Endothelial cell (in vitro differentiated cells): ENCODE measurements around the gene IL1RAP. TPM values are rescaled to one million over a fixed set of nuclear protein-coding genes. Genes with fewer than 3 reads are reported as not detected.

Experiments
- DNase-seq: peaks from one replicate; pipeline ENCODE4 v3.0.0; 2021; ENCODE audit warnings: low spot score
- H3K27ac Mint-ChIP-seq: one replicate; pipeline ENCODE4 v1.8.0; 2021; ENCODE audit warnings: mixed read lengths, inconsistent platforms; ENCODE audit not compliant: unreplicated experiment
- H3K27me3 Mint-ChIP-seq: one replicate; pipeline ENCODE4 v1.8.0; 2021; ENCODE audit warnings: mild to moderate bottlenecking, moderate library complexity, mixed read lengths, inconsistent platforms; ENCODE audit not compliant: unreplicated experiment
- H3K36me3 Mint-ChIP-seq: one replicate; pipeline ENCODE4 v1.8.0; 2021; ENCODE audit warnings: mild to moderate bottlenecking, low read depth, mixed read lengths, inconsistent platforms; ENCODE audit not compliant: unreplicated experiment
- H3K4me1 Mint-ChIP-seq: one replicate; pipeline ENCODE4 v1.8.0; 2021; ENCODE audit warnings: mild to moderate bottlenecking, mixed read lengths, inconsistent platforms; ENCODE audit not compliant: unreplicated experiment
- H3K4me3 Mint-ChIP-seq: one replicate; pipeline ENCODE4 v1.8.0; 2021; ENCODE audit warnings: mild to moderate bottlenecking, mixed read lengths, inconsistent platforms; ENCODE audit not compliant: unreplicated experiment
- H3K9me3 Mint-ChIP-seq: one replicate; pipeline ENCODE4 v1.8.0; 2021; ENCODE audit warnings: mixed read lengths, inconsistent platforms; ENCODE audit not compliant: unreplicated experiment
- CTCF ChIP-seq: fragments of 200-600 bp; sonication (generic); IDR thresholded peaks from one replicate; pipeline ENCODE4 v1.5.0; 2021; ENCODE audit warnings: antibody characterized with exemption; ENCODE audit not compliant: unreplicated experiment
- total RNA-seq: library from RNA; stranded (reverse); fragmentation: NEBNext Ultra II Directional; extraction: Animal tissue kit (Norgen Biotek cat#: 25700); gene quantifications from one replicate; pipeline ENCODE4 v1.2.1, GENCODE V29; 2021; ENCODE audit not compliant: unreplicated experiment

Gene IL1RAP
- total RNA-seq, 1 donor from 2014 or later: 7.7 TPM

DNA sequence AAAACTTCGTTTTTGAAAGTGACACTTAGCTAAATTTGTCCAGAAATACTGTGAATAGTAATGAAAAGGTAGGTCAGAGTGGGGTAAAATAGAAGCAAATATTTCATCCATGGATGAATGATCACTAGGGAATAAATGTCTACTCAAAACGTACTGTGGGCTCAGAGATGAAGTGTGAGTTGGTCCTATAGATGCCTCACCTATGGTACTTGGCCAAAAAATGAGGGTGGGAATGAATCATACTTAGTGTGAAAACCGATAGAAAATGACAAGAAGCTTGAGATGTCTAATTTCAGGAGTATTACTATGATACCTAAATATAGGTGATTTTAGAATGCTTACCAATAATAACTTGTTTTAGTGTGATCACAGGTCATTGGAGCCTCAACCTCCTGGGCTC lies 192.7 kb downstream of the IL1RAP start:
- TF ChIP-seq CTCF: no peak
- H3K9me3 Mint-ChIP-seq: no peaks in the 10 kb centered on the region
- H3K27me3 Mint-ChIP-seq: no peaks in the 10 kb centered on the region
- H3K36me3 Mint-ChIP-seq: no peaks in the 10 kb centered on the region
- no peaks in the 10 kb centered on the region for H3K4me1 Mint-ChIP-seq
- H3K4me3 Mint-ChIP-seq: no peak overlapping the region
- no peak for DNase-seq
- no peak overlapping the region for H3K27ac Mint-ChIP-seq

Other genes starting within 250 kb of the IL1RAP start
- gene CLDN1, start 191.6 kb upstream of the IL1RAP start, total RNA-seq: 0.13 TPM
- gene CLDN16, start 125.9 kb upstream of the IL1RAP start, total RNA-seq: not detected
- gene TMEM207, start 64.2 kb upstream of the IL1RAP start, total RNA-seq: not detected